Endometrial microvascular endothelial cells (primary cell): Measurements from ENCODE around the gene KRT10. TPM values are rescaled to one million over a fixed set of nuclear protein-coding genes. Genes with fewer than 3 reads are reported as not detected.

Experiments
- in situ Hi-C: cut with HindIII; loops from 2 replicates; pipeline ENCODE4 v1.10.0; 2017; ENCODE audit warnings: low sequenced_read_pairs, low pct_unique_long_range_greater_than_20kb; ENCODE audit errors: inconsistent ontology term
- total RNA-seq: library from RNA; depleted of rRNA; stranded (reverse); fragments of >200 nt; gene quantifications from one replicate; pipeline ENCODE4 v1.2.3, GENCODE V29; 2015; ENCODE audit errors: inconsistent ontology term

Gene KRT10
- total RNA-seq, 1 donor from 2014 or later: 6.4 TPM

DNA sequence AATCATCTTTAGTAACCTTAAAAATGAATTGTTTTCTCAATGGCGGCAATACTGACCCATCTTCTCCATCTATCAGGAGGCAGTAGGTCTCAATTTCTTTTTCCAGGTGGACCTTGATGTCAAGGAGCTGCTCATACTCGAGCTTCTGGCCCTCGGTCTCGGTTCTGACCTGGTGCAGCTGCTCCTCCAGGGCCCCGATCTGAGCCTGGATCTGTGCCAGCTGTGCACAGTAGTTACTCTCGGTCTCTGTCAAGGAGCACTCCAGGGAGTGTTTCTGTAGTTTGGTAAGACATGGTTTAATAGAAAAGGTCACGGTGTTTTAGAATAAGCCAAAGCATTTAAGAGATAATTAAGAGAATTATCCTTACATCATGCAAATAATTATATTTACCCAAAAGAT lies 45.0 kb downstream of the KRT10 start:
- in situ Hi-C loops: no loop called here

DNA sequence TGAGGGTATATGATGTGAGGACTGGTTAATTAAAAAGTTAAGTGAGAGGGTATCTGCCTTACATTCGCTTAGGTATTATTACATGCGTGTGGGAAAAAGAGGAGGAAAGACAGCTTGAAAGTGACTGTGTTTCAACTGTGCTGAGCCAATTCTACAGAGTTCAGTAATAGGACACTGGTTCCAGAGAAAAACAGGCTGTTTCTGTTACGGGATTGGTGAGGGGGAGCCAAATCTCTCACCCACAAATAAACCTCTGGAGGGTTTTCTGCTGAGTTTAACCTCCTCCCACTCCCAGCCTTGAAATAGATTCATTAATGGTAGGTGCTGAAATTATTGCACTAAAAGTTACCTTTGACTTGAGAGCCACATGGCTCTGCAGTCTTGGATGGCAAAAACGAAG lies 46.5 kb downstream of the KRT10 start:
- in situ Hi-C loops: no loop called here

DNA sequence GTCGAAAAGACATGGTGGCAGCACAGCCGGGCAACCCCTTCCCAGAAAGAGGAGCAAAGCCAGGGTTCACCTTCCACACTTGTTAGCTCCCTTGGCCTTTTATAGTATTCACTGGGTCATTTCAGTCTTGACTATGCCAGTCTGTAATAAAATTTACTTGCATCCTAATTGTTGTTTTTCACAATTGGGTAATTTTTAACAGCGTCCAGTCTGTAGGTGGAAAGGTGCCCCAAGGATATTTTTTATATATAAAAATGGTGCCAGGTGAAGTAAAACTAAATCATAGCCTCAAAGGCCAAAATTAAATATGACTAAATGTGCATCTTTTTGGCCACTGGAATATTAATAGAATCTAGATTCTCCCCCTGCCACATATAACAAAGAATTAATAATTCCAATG lies 50.3 kb downstream of the KRT10 start, which contains the start of gene KRT26:
Gene KRT26, minus strand, starts transcription at position 101 of the 400 bp plus-strand sequence. Its CDS starts 88 bp downstream, at position 13.
- in situ Hi-C loops: loop anchor here (25.0 kb wide), 1 partner anchor 110 kb away; the partner anchor contains the start of gene KRT222

Other genes with a start within 250 kb of the KRT10 start
- 62.3 TPM for gene SMARCE1, start 174.8 kb downstream of the KRT10 start, total RNA-seq
- not detected for gene KRT222, start 157.4 kb downstream of the KRT10 start, total RNA-seq
- gene KRT24, start 118.9 kb downstream of the KRT10 start, total RNA-seq: not detected
- gene KRT25, start 67.3 kb downstream of the KRT10 start, total RNA-seq: not detected
- not detected for gene KRT26, start 50.4 kb downstream of the KRT10 start, total RNA-seq
- not detected for gene KRT27, start 40.1 kb downstream of the KRT10 start, total RNA-seq
- gene KRT28, start 22.7 kb downstream of the KRT10 start, total RNA-seq: not detected
- not detected for gene KRT12, start 44.6 kb upstream of the KRT10 start, total RNA-seq
- not detected for gene KRT20, start 62.6 kb upstream of the KRT10 start, total RNA-seq
- gene KRT23, start 115.0 kb upstream of the KRT10 start, total RNA-seq: not detected
- not detected for gene KRT39, start 144.3 kb upstream of the KRT10 start, total RNA-seq
- not detected for gene KRT40, start 161.7 kb upstream of the KRT10 start, total RNA-seq
- gene KRTAP3-3, start 171.6 kb upstream of the KRT10 start, total RNA-seq: not detected
- not detected for gene KRTAP3-2, start 177.3 kb upstream of the KRT10 start, total RNA-seq
- not detected for gene KRTAP3-1, start 186.5 kb upstream of the KRT10 start, total RNA-seq
- not detected for gene KRTAP1-5, start 204.6 kb upstream of the KRT10 start, total RNA-seq
- not detected for gene KRTAP1-4, start 207.6 kb upstream of the KRT10 start, total RNA-seq
- gene KRTAP1-3, start 212.3 kb upstream of the KRT10 start, total RNA-seq: not detected
- not detected for gene KRTAP1-1, start 218.8 kb upstream of the KRT10 start, total RNA-seq
- gene KRTAP2-1, start 224.7 kb upstream of the KRT10 start, total RNA-seq: not detected
- gene KRTAP2-2, start 232.6 kb upstream of the KRT10 start, total RNA-seq: not detected
- not detected for gene KRTAP2-3, start 237.5 kb upstream of the KRT10 start, total RNA-seq
- gene KRTAP2-4, start 243.3 kb upstream of the KRT10 start, total RNA-seq: not detected